ENCODE data around the gene CELA3B.
"Not testable (repeated sequence)": the region's sequence is repeated elsewhere in the genome, so short reads cannot be mapped to it uniquely, and the experiment has no call there.

CELA3B gene

DNA sequence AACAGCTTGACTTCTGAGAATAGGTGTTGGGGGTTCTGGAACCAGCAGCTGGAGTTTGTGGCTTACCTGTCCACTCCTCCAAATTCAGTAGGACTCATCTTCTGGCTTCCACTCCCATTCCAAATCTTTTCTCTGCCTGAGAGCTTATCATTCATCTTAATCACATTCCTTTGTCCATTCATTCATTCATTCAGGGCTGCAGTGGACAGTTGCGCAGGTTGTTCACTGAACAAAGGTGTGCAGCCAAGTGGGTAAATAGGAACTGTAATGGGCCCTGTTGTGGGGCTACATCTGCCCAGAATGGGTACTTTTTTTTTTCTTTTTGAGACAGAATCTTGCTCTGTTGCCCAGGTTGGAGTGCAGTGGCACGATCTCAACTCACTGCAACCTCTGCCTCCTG, 36.3 kb upstream of the CELA3B start:
- Histone ChIP-seq H3K27ac (no peak overlapping the region), H3K36me3 (no peaks in the 10 kb centered on the region), H3K4me3 (ENCODE audit: low read depth in 1 of 2, low read length in 1 of 2) (no peak overlapping the region), H3K27me3 (peaks cover 36% of the 10 kb centered on the region), H3K9me3 (no peaks in the 10 kb centered on the region), H3K4me1 (ENCODE audit: control insufficient read depth in 1 of 2, insufficient read depth in 1 of 2, low read depth in 1 of 2, low read length in 1 of 2) (peaks cover 18 to 29% of the 10 kb centered on the region in 2 experiments)
- no peak for TF ChIP-seq CTCF (IDR thresholded peaks at IDR 0.05)

DNA sequence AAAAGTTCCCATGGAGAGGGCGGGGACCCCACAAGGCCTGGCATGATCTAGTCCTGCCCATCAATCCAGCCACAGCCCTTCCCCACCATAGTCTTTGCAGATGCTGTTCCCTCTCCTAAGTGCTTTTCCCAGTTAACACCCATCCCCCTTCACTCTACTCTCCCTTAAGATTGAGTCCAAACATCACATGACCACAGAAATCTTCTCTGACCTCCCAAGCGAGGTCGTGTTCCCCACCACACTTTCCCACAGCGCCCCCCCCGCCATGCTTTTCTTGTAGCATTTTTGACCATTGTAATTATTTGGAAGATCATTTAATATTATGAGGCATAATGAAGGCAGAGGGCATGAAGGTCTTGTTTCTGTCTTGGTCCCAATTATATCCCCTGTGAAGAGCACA, 35.5 kb upstream of the CELA3B start:
- no peak for TF ChIP-seq CTCF (IDR thresholded peaks at IDR 0.05)
- no peaks in the 10 kb centered on the region for H3K9me3 ChIP-seq
- no peak overlapping the region for H3K4me3 ChIP-seq (ENCODE audit: low read depth in 1 of 2, low read length in 1 of 2)
- H3K4me1 ChIP-seq (ENCODE audit: control insufficient read depth in 1 of 2, insufficient read depth in 1 of 2, low read depth in 1 of 2, low read length in 1 of 2) = peaks cover 15 to 25% of the 10 kb centered on the region in 2 experiments
- no peak overlapping the region for H3K27ac ChIP-seq
- H3K36me3 ChIP-seq = no peaks in the 10 kb centered on the region
- peaks cover 28% of the 10 kb centered on the region for H3K27me3 ChIP-seq

DNA sequence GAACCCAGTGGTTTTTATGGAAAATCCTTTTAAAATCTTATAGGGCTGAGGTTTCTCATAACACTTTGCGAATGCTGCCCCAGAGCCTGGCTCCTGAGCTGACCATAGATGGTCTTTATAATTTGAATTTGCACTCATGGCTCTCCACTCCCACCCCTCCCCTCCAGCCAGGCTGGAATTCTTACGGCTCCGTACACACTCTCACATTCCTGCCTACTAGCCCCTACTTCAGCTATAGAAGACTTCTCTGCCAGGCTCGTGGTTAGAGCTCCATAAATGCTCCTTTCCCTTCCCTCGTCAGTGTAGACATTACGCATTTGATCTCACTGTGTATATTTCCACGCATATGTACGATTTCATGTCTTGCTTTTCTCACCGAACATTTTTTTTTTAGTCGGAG, 34.4 kb upstream of the CELA3B start:
- Histone ChIP-seq H3K36me3 (no peaks in the 10 kb centered on the region), H3K27me3 (peaks cover 19% of the 10 kb centered on the region), H3K4me1 (ENCODE audit: control insufficient read depth in 1 of 2, insufficient read depth in 1 of 2, low read depth in 1 of 2, low read length in 1 of 2) (peaks cover 11 to 18% of the 10 kb centered on the region in 2 experiments), H3K27ac (no peak overlapping the region), H3K4me3 (ENCODE audit: low read depth in 1 of 2, low read length in 1 of 2) (no peak overlapping the region), H3K9me3 (no peaks in the 10 kb centered on the region)
- no peak for TF ChIP-seq CTCF (IDR thresholded peaks at IDR 0.05)

DNA sequence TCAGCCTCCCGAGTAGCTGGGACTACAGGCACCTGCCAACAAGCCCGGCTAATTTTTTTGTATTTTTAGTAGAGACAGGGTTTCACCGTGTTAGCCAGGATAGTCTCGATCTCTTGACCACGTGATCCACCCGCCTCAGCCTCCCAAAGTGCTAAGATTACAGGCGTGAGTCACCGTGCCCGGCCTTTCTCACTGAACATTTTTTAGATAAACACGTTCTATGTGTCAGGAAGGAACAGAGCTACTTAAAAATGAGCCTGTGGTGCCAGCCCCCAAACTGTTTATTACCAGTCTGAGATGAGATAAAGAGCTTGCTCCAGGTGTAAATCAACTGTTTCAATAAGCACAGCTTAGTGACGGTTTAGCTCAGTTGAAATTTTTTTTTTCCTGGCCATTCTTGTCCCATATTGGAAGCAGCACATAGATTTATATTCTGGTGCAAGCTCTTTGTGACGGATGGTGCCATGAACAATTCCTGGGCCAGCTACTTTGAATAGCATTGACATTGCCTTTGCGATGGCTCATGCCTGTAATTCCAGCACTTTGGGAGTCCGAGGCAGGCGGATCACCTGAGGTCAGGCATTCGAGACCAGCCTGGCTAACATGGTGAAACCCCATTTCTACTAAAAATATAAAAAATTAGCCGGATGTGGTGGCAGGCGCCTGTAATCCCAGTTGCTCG, 33.7 kb upstream of the CELA3B start:
- Histone ChIP-seq H3K4me1 (ENCODE audit: control insufficient read depth in 1 of 2, insufficient read depth in 1 of 2, low read depth in 1 of 2, low read length in 1 of 2) (peaks cover 7 to 15% of the 10 kb centered on the region in 2 experiments), H3K27me3 (peaks cover 12% of the 10 kb centered on the region)
- H3K9me3 ChIP-seq; H3K4me3 ChIP-seq (ENCODE audit: low read depth in 1 of 2, low read length in 1 of 2); H3K36me3 ChIP-seq; H3K27ac ChIP-seq: not testable (repeated sequence)

DNA sequence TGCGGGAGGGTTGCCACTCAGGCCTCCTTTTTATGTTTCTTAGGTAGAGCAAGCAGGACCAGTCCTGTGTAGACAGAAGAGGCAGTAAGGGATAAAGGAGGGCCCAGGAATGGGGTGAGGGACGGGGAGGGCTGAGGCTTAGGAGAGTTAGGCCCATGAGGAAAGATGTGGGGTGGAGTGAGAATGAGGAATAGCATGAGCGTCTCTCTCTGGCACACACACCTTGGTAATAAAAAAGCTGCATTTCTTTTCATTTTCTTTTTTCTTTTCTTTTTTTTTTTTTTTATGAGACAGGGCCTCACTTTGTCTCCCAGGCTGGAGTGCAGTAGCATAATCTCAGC, 32.1 kb upstream of the CELA3B start:
- Histone ChIP-seq H3K27ac (no peak overlapping the region), H3K9me3 (no peaks in the 10 kb centered on the region), H3K36me3 (no peaks in the 10 kb centered on the region), H3K4me3 (ENCODE audit: low read depth in 1 of 2, low read length in 1 of 2) (no peak overlapping the region), H3K4me1 (ENCODE audit: control insufficient read depth in 1 of 2, insufficient read depth in 1 of 2, low read depth in 1 of 2, low read length in 1 of 2) (peaks cover 4 to 6% of the 10 kb centered on the region in 2 experiments), H3K27me3 (no peaks in the 10 kb centered on the region)
- TF ChIP-seq CTCF (IDR thresholded peaks at IDR 0.05) = no peak

DNA sequence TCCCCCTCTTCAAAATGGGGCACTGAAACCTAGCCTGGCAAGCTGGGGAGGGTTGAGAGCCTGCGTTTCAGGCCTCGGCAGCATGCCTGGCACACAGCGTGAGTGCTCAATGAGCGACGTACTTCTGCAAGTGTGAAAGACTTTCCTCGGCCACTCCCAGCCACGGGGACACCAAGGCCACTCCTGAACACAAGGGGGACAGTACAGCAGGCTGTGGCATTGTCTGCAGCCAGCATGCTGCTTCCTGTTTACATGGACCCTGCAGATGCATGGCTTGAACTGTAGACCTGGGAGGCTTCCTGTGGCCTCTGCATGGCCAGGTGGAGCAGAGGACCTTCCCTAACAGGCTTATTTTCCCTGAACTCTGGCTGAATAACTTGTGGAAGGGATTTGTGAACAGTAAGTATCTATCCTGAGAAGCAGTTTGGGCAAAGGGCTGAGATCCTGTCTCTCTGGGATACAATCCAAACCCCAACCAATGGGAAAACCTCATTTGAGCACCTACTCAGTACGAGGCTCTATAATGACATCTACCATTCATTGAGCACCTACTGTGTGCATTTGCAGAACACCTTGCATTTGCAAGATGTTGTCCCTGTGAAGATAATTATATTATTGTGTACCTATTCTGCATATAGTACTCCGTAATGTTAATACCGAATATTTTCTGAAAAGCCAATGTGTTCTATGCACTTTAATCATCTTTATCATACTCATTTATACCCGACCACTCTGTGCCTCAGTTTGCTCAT, 29.8 kb upstream of the CELA3B start:
- H3K4me3 ChIP-seq (ENCODE audit: low read depth in 1 of 2, low read length in 1 of 2) = no peak overlapping the region
- H3K27ac ChIP-seq = no peak overlapping the region
- H3K27me3 ChIP-seq = no peaks in the 10 kb centered on the region
- H3K36me3 ChIP-seq = no peaks in the 10 kb centered on the region
- no peaks in the 10 kb centered on the region for H3K9me3 ChIP-seq
- TF ChIP-seq CTCF (IDR thresholded peaks at IDR 0.05) = no peak
- H3K4me1 ChIP-seq (ENCODE audit: control insufficient read depth in 1 of 2, insufficient read depth in 1 of 2, low read depth in 1 of 2, low read length in 1 of 2) = no peaks in the 10 kb centered on the region
